HepG2 (cell line): ENCODE results near the gene POC1A. TPM values are rescaled to one million over a fixed set of nuclear protein-coding genes. Genes with fewer than 3 reads are reported as not detected.

ENCODE experiments used
- ADNP ChIP-seq: sonication (generic); formaldehyde crosslinking; IDR thresholded peaks from 2 replicates; pipeline ENCODE4 v1.4.0; 2020; ENCODE audit warnings: missing genetic modification reagents
- BRD4 ChIP-seq: sonication (generic); formaldehyde crosslinking; IDR thresholded peaks from 2 replicates; pipeline ENCODE4 v1.4.0; 2020; ENCODE audit warnings: missing genetic modification reagents
- CBX1 ChIP-seq: IDR thresholded peaks from one replicate; pipeline ENCODE4 v1.6.1; 2016; ENCODE audit warnings: antibody characterized with exemption, low read depth
- CC2D1A ChIP-seq: sonication (generic); formaldehyde crosslinking; IDR thresholded peaks from 2 replicates; pipeline ENCODE4 v1.8.1; 2023; ENCODE audit warnings: mild to moderate bottlenecking, missing genetic modification reagents
- DRAP1 ChIP-seq: IDR thresholded peaks from 2 replicates; pipeline ENCODE4 v1.6.1; 2016; ENCODE audit warnings: missing genetic modification reagents, missing compliant biosample characterization
- EP300 ChIP-seq, 3 experiments: sonication (generic) in 1 of 3; formaldehyde crosslinking in 1 of 3; IDR thresholded peaks; 2 replicates each; pipeline versions ENCODE4 v1.5.1 to v1.6.1; 2011 to 2020; ENCODE audit warnings: low read depth in 2 of 3, low read length in 2 of 3, borderline replicate concordance in 1 of 3, improper control_type of control experiment in 1 of 3, mild to moderate bottlenecking in 1 of 3, missing genetic modification reagents in 1 of 3, moderate library complexity in 1 of 3
- GPN1 ChIP-seq: sonication (generic); formaldehyde crosslinking; IDR thresholded peaks from 2 replicates; pipeline ENCODE4 v1.5.1; 2020; ENCODE audit warnings: missing genetic modification reagents, borderline replicate concordance
- IRF2 ChIP-seq: IDR thresholded peaks from 2 replicates; pipeline ENCODE4 v1.6.1; 2018; ENCODE audit warnings: missing genetic modification reagents, missing compliant biosample characterization
- MED8 ChIP-seq: sonication (generic); formaldehyde crosslinking; IDR thresholded peaks from 2 replicates; pipeline ENCODE4 v1.8.1; 2023; ENCODE audit warnings: mild to moderate bottlenecking, missing genetic modification reagents; ENCODE audit not compliant: insufficient replicate concordance
- MEF2D ChIP-seq: sonication (generic); formaldehyde crosslinking; IDR thresholded peaks from 2 replicates; pipeline ENCODE4 v1.5.1; 2020; ENCODE audit warnings: mild to moderate bottlenecking, missing genetic modification reagents
- MXD4 ChIP-seq: IDR thresholded peaks from 2 replicates; pipeline ENCODE4 v1.6.1; 2016; ENCODE audit warnings: mild to moderate bottlenecking, missing biosample characterization, missing genetic modification reagents
- PHB2 ChIP-seq: fragments of 450-650 bp; IDR thresholded peaks from 2 replicates; pipeline ENCODE4 v1.6.1; 2018; ENCODE audit not compliant: partially characterized antibody
- POLR2A ChIP-seq, 2 experiments: IDR thresholded peaks; 2 replicates each; pipeline ENCODE4 v1.6.1; 2011; ENCODE audit warnings: low read depth in 2 of 2, low read length in 2 of 2, mild to moderate bottlenecking in 1 of 2, moderate library complexity in 1 of 2; ENCODE audit not compliant: insufficient read depth in 1 of 2
- REL ChIP-seq: sonication (generic); formaldehyde crosslinking; conservative IDR thresholded peaks from 2 replicates; pipeline ENCODE4 v1.8.0; 2022; ENCODE audit warnings: mild to moderate bottlenecking, missing genetic modification reagents, moderate library complexity
- SIN3B ChIP-seq: fragments of 150-350 bp; IDR thresholded peaks from 2 replicates; pipeline ENCODE4 v1.6.1; 2014; ENCODE audit warnings: low read length
- ZKSCAN5 ChIP-seq: sonication (generic); formaldehyde crosslinking; IDR thresholded peaks from 2 replicates; pipeline ENCODE4 v1.5.1; 2020; ENCODE audit warnings: mild to moderate bottlenecking, missing genetic modification reagents
- ZNF383 ChIP-seq: sonication (generic); formaldehyde crosslinking; IDR thresholded peaks from 2 replicates; pipeline ENCODE4 v1.4.0; 2020; ENCODE audit warnings: missing genetic modification reagents, mild to moderate bottlenecking, borderline replicate concordance
- ZNF501 ChIP-seq: sonication (generic); formaldehyde crosslinking; IDR thresholded peaks from 2 replicates; pipeline ENCODE4 v1.5.1; 2020; ENCODE audit warnings: mild to moderate bottlenecking, moderate library complexity, missing genetic modification reagents
- ZNF547 ChIP-seq: sonication (generic); formaldehyde crosslinking; IDR thresholded peaks from 2 replicates; pipeline ENCODE4 v1.5.1; 2020; ENCODE audit warnings: mild to moderate bottlenecking, missing genetic modification reagents
- ZNF589 ChIP-seq: sonication (generic); formaldehyde crosslinking; conservative IDR thresholded peaks from 2 replicates; pipeline ENCODE4 v1.8.0; 2022; ENCODE audit warnings: mild to moderate bottlenecking, moderate library complexity, missing genetic modification reagents
- ZNF616 ChIP-seq: sonication (generic); formaldehyde crosslinking; IDR thresholded peaks from 2 replicates; pipeline ENCODE4 v1.5.0; 2020; ENCODE audit warnings: low read depth, mild to moderate bottlenecking, missing genetic modification reagents
- ZNF724P ChIP-seq: sonication (generic); formaldehyde crosslinking; IDR thresholded peaks from 2 replicates; pipeline ENCODE4 v1.8.0; 2022; ENCODE audit warnings: missing genetic modification reagents, borderline replicate concordance
- ZNF749 ChIP-seq: sonication (generic); formaldehyde crosslinking; IDR thresholded peaks from 2 replicates; pipeline ENCODE4 v1.8.0; 2022; ENCODE audit warnings: mild to moderate bottlenecking, missing genetic modification reagents, moderate library complexity, borderline replicate concordance
- ZNF83 ChIP-seq: sonication (generic); formaldehyde crosslinking; IDR thresholded peaks from 2 replicates; pipeline ENCODE4 v1.4.0; 2020; ENCODE audit warnings: missing genetic modification reagents, mild to moderate bottlenecking, borderline replicate concordance
- polyA plus RNA-seq, 8 experiments: library from polyadenylated mRNA; depleted of rRNA in 3 of 8; stranded (reverse) in 7 of 8; unstranded in 1 of 8; fragments of >200 nt; fragmentation: Illumina TruSeq in 4 of 8; extraction: Trizol in 4 of 8; gene quantifications; 2 replicates each; pipeline versions ENCODE4 v1.2.1 to v1.2.3, GENCODE V29; 2011 to 2016; ENCODE audit warnings: low read depth in 4 of 8, missing spikeins in 1 of 8, mixed read lengths in 1 of 8; ENCODE audit not compliant: insufficient read depth in 1 of 8
- total RNA-seq, 5 experiments: library from RNA; depleted of rRNA; stranded (reverse); fragments of >200 nt; fragmentation: Illumina TruSeq; extraction: Trizol; gene quantifications; 2 replicates each; pipeline ENCODE4 v1.2.3, GENCODE V29; 2016; ENCODE audit warnings: low read depth in 1 of 5
- TF ChIP-seq, protein P1 (sequence below): sonication (generic); formaldehyde crosslinking; IDR thresholded peaks from 2 replicates; pipeline ENCODE4 v1.5.0; 2020; ENCODE audit warnings: missing genetic modification reagents
- TF ChIP-seq, protein P2 (sequence below): IDR thresholded peaks from 2 replicates; pipeline ENCODE4 v1.6.1; 2012; ENCODE audit warnings: low read length, improper control_type of control experiment

Gene POC1A
- total and polyA plus RNA-seq, 2 of the 13 experiments (the other 11 are each of a cell fraction or from before 2014, with no cell fraction given): 14.6 to 20.0 TPM

GRCh38 chr3:52154135-52155094 lies at the start of gene POC1A (continued):
- TF ChIP-seq DRAP1 (CRISPR knock-in tag) (peak; percentile 62), CBX1 (no peak), ZNF616 (CRISPR knock-in tag) (no peak; the same call in 1 of the 2 replicates), ZNF589 (CRISPR knock-in tag) (0 out of 2 replicates have a peak, but pooled peaks have one; percentile 71), ADNP (no peak), POLR2A (IDR thresholded peaks at IDR 0.05; ENCODE audit: insufficient read depth in 1 of 2, low read depth in 2 of 2, low read length in 2 of 2) (peak; percentile 74 to 76), ZKSCAN5 (no peak), ZNF749 (0 out of 2 replicates have a peak, but pooled peaks have one; percentile 19), PHB2 (no peak), ZNF547 (peak; percentile 15), CC2D1A (CRISPR knock-in tag) (no peak), ZNF501 (peak; percentile 97), MED8 (CRISPR knock-in tag) (no peak), MEF2D (CRISPR knock-in tag) (peak; percentile 42), MXD4 (CRISPR knock-in tag) (peak; percentile 85; the same call in 1 of the 2 replicates), SIN3B (peak; percentile 95), BRD4 (CRISPR knock-in tag) (peak; percentile 89; the same call in 1 of the 2 replicates), REL (0 out of 2 replicates have a peak, but pooled peaks have one; percentile 24), IRF2 (CRISPR knock-in tag) (peak; percentile 57; the same call in 1 of the 2 replicates), GPN1 (CRISPR knock-in tag) (no peak), ZNF724P (CRISPR knock-in tag) (no peak; the same call in 1 of the 2 replicates), EP300 (IDR thresholded peaks at IDR 0.05; ENCODE audit: low read depth in 2 of 2, low read length in 2 of 2) (peak; percentile 36; a peak in 3 of 4 replicates), EP300 (CRISPR knock-in tag; IDR thresholded peaks at IDR 0.05; ENCODE audit: borderline replicate concordance) (peak; percentile 59; the same call in 1 of the 2 replicates), ZNF83 (CRISPR knock-in tag) (no peak), ZNF383 (CRISPR knock-in tag) (no peak)
- TF ChIP-seq, protein P1, sequence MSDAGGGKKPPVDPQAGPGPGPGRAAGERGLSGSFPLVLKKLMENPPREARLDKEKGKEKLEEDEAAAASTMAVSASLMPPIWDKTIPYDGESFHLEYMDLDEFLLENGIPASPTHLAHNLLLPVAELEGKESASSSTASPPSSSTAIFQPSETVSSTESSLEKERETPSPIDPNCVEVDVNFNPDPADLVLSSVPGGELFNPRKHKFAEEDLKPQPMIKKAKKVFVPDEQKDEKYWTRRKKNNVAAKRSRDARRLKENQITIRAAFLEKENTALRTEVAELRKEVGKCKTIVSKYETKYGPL: no peak
- TF ChIP-seq, protein P2, sequence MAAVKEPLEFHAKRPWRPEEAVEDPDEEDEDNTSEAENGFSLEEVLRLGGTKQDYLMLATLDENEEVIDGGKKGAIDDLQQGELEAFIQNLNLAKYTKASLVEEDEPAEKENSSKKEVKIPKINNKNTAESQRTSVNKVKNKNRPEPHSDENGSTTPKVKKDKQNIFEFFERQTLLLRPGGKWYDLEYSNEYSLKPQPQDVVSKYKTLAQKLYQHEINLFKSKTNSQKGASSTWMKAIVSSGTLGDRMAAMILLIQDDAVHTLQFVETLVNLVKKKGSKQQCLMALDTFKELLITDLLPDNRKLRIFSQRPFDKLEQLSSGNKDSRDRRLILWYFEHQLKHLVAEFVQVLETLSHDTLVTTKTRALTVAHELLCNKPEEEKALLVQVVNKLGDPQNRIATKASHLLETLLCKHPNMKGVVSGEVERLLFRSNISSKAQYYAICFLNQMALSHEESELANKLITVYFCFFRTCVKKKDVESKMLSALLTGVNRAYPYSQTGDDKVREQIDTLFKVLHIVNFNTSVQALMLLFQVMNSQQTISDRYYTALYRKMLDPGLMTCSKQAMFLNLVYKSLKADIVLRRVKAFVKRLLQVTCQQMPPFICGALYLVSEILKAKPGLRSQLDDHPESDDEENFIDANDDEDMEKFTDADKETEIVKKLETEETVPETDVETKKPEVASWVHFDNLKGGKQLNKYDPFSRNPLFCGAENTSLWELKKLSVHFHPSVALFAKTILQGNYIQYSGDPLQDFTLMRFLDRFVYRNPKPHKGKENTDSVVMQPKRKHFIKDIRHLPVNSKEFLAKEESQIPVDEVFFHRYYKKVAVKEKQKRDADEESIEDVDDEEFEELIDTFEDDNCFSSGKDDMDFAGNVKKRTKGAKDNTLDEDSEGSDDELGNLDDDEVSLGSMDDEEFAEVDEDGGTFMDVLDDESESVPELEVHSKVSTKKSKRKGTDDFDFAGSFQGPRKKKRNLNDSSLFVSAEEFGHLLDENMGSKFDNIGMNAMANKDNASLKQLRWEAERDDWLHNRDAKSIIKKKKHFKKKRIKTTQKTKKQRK: no peak
